Measurements from ENCODE around the gene NFATC1.

GRCh38 chr18:79563949-79564348, 168.2 kb downstream of the NFATC1 start:
- TF ChIP-seq CTCF (IDR thresholded peaks at IDR 0.05; ENCODE audit: low read depth, low read length) (no peak), EZH2phosphoT487 (IDR thresholded peaks at IDR 0.05; ENCODE audit: low read depth) (no peak)

Measured in OCI-LY3 (cell line).